Fibroblast of villous mesenchyme (primary cell): ENCODE data around the gene LCE1A. TPM values are rescaled to one million over a fixed set of nuclear protein-coding genes. Genes with fewer than 3 reads are reported as not detected.

ENCODE experiments used
- DNase-seq: peaks from one replicate; pipeline ENCODE4 v3.0.0-alpha.2; 2010; ENCODE audit warnings: low read depth
- H3K4me3 ChIP-seq: 2 replicates; pipeline ENCODE4 v1.5.1; 2011; ENCODE audit warnings: low read depth, mild to moderate bottlenecking, low read length
- total RNA-seq: library from RNA; depleted of rRNA; stranded (reverse); fragments of >200 nt; gene quantifications from 2 replicates; pipeline ENCODE4 v1.2.3, GENCODE V29; 2012
- TF ChIP-seq, protein P1 (sequence below): IDR thresholded peaks from 2 replicates; pipeline ENCODE4 v1.5.1; 2012; ENCODE audit warnings: low read depth, mild to moderate bottlenecking, low read length; ENCODE audit not compliant: insufficient read depth

LCE1A gene, protein sequence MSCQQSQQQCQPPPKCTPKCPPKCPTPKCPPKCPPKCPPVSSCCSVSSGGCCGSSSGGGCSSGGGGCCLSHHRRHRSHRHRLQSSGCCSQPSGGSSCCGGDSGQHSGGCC
- total RNA-seq = not detected in 2 replicates

DNA sequence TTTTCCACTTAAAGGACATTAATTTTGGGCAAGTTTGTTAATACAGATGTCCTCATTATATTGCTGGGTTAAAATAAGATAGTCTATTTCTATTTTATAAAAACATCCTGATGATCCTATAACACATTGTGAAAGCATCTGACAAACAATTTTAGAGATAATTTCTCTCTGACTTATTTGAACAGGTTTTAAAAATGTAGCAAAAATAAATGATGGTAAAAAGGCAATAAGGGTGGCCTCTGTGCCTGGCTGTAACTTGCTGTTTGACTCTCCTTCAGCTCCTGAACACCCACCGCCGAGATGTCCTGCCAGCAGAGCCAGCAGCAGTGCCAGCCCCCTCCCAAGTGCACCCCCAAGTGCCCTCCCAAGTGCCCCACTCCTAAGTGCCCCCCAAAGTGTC, at the start of gene LCE1A:
Gene LCE1A (plus strand): TSS at position 301 of the 400 bp plus-strand sequence. CDS start 0 bp downstream, at position 301.
- no peak within 1 kb of the TSS for H3K4me3 ChIP-seq
- no peak for DNase-seq
- TF ChIP-seq, protein P1, sequence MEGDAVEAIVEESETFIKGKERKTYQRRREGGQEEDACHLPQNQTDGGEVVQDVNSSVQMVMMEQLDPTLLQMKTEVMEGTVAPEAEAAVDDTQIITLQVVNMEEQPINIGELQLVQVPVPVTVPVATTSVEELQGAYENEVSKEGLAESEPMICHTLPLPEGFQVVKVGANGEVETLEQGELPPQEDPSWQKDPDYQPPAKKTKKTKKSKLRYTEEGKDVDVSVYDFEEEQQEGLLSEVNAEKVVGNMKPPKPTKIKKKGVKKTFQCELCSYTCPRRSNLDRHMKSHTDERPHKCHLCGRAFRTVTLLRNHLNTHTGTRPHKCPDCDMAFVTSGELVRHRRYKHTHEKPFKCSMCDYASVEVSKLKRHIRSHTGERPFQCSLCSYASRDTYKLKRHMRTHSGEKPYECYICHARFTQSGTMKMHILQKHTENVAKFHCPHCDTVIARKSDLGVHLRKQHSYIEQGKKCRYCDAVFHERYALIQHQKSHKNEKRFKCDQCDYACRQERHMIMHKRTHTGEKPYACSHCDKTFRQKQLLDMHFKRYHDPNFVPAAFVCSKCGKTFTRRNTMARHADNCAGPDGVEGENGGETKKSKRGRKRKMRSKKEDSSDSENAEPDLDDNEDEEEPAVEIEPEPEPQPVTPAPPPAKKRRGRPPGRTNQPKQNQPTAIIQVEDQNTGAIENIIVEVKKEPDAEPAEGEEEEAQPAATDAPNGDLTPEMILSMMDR = no peak

DNA sequence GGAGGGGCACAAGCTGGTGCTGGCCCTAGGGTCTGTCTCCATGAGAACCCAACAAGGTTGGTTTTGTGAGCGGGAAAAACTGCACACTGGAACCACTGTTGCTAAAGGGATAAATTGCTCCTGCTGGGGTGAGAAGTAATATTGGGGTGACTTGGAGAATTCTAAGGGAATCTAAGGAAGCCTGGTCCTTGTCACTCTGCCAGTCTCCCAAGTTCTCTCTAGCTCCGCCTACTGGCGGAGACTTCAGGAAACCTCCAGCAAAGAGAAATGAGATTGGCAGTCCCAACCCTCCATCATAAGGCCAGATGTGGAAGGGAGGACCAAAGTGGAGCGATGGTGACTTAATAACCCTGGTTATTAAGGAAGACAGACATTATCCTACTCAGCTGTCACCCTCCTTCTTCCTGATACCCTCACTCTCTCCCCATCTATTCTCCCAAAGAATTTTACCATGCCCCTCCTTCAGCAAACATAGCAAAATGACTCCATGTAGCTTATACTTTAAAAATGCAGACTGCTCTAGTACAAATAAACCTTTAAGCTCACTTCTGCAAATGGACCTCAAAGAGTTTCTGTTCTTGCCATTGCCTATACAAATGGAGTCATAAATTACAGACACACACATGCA, 49.6 kb upstream of the LCE1A start:
- no peak for DNase-seq
- H3K4me3 ChIP-seq = no peak overlapping the region
- TF ChIP-seq, protein P1 = peak; percentile 13

DNA sequence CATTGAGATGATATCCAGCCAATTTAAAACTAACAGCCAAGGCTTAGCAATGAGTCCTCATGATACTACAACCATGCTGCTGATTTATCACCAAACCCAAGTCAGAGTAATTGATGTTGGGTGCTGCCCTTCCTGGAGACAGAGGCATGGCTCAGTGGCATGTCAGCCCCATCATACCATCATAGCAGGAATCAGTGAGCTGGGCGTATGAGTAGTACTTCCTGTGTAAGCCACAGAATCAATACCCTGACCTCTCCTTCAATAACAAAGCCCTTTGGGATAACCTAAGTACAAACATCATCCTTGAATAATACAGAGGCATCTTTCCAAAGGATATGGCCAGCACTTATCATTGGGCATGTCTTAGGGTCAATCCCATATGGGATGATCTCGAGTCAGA, 44.2 kb upstream of the LCE1A start:
- no peak overlapping the region for H3K4me3 ChIP-seq
- no peak for DNase-seq
- TF ChIP-seq, protein P1 = no peak

DNA sequence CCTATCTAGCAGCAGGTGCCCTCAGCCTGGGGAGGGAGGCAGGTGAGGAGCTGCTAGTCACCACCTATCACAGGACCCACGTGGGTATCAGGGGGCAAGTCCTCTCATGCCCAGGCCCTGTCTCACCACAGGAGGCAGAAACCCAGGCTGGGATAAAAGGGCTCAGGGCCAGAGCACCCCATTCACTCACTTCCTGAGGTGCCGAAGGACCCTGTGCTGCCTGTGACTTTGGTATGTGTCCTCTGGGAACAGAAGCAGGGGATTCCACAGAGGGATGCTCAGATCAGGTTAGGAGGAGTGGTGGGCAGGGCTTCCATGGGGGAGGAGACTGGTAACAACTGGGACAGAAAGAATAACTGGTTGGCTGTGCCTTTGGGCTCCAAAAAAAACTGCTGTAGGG, 41.2 kb upstream of the LCE1A start, which contains the start of gene LCE1E:
Gene LCE1E (plus strand): TSS at position 181 of the 400 bp plus-strand sequence. CDS start 1,043 bp downstream, outside the sequence.
- H3K4me3 ChIP-seq = no peak within 1 kb of the TSS
- TF ChIP-seq, protein P1 = no peak
- DNase-seq = no peak

DNA sequence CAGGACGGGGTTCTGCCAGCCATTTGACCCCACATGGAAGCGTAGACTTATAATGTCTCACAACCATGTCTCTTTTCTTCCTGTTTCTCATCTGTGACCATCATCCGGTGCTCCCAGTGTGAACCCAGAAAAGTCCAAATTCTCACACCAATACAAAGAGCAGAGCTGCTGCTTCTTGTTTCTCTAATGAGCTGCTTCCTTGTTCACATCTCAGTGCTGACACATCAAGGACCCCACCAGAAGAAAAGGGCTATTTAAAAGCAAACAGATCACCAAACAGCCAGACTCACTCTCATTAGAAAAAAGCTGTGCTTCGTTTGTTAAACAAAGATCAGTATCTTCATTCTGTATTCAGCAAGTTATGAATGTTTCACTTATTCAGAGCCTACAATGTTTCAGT, 31.6 kb upstream of the LCE1A start:
- DNase-seq = no peak
- H3K4me3 ChIP-seq = no peak overlapping the region
- TF ChIP-seq, protein P1 = no peak

DNA sequence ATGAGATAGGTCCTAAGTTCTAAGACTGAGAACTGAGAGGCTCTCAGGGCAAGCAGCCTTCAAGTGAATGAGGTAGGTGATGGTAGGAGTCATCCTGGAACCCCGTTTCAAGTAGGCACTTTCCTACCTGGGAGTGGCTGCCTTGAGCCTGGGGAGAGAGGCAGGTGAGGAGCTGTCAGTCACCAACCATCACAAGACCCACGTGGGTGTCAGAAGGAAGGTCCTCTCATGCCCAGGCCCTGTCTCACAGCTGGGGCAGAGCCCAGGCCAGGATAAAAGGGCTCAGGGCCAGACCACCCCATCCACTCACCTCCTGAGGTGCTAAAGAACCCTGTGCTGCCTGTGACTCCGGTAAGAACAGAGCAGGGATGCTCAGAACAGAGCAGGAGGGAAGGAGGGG, 30.9 kb upstream of the LCE1A start, which contains the start of gene LCE1D:
Gene LCE1D (plus strand): TSS at position 301 of the 400 bp plus-strand sequence. CDS start 1,074 bp downstream, outside the sequence.
- H3K4me3 ChIP-seq = no peak within 1 kb of the TSS
- TF ChIP-seq, protein P1 = no peak
- DNase-seq = no peak
